HL-60/S4 treated with retinoic acid at 250 ng/mL for 4 days and 3 days (cell line): Measurements from ENCODE around the gene KRTAP5-2.

Experiments
- in situ Hi-C: fragments of 300-500 bp; cut with MboI; formaldehyde crosslinking; loops from 2 replicates; pipeline ENCODE4 v1.7.0; 2022; ENCODE audit warnings: low sequenced_read_pairs

KRTAP5-2 gene

DNA sequence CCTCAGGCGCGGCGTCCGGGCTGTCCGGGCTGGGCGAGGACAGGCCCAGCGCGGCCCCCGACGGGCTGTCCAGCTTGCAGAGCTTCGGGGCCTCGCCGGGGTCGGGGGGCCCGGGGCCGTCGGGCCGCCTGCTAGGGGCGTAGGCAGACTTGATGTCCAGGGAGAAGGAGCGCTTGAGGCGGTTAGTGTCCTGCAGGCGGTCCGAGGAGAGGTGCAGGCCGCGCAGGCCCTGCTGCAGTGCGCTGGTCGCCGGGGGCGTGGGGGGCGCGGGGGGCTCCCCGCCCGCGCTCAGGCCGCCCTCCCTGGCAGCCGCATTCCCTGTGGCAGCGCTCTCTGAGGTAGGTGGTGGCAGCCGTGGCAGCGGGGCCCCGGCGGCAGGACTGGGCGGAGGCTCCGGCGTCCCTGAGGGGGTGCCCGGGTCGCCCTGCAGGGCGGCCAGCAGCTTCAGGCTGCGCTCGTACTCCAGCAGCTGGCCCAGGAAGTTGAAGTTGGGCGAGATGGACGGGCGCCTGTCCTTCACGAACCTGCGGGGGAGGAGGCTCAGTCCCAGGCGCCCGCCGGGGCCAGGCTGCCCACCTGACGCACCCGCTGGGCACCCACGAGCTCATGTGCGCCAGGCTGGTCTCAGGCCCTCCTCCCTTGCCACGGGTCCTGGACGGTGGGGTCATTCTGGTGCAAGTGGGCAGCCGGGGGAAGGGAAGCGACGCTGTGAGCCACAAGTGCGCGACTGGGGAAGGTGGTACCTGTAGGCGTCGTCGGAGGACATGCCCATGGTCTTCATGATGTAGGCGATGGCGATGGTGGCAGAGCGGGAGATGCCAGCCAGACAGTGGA is 40.8 kb downstream of the KRTAP5-2 start:
- in situ Hi-C loops, result no loop called here

DNA sequence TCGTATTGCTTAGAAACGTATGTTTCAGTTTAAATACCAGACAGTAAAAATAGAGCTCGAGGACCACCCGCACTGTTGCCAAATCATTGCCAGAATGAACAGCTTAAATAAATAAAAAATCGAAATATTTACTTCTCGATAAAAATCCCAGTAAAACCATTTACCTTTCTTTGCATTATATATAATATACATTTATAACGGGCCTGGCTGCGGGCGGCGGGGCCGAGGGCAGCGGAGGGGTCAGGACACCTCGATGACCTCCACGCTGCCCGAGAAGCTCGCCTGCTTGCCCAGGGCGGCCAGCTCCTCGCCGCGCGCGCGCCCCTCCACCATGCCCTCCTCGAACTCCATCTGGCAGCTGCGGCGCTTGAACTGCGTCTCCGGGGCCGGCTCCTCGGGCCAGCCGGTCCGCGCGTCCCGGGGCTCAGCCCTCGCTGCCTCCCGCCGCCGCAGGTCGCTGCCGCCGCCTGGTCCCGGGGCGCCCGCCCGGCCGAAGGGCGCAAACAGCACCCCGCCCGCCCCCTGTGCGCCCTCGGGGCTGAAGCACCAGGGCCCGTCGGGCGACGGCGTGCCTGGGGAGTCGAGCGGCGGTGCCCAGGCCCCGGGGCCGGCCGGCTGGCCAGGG is 41.7 kb downstream of the KRTAP5-2 start:
- in situ Hi-C loops, result no loop called here

DNA sequence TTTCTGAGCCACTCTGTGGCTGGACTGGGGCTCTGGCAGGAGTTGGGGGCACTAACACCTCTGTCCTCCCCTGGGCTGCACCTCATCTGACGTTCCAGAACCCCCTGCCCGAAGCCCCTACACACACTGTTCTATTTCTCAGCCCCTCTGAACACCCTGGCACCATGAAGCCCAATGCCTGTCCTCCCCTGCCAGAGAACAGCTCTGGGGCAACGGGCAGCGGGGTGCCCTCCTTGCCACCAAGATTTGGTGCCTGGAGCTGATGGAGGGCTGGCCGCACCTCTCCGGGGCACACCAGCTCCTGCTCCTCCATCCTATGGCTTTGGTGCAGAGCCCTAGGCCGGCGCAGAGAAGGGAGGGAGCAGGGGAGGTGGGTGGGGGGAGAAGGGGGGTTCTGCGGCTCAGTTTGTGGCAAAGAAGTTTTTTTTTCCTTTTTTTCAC is 42.4 kb downstream of the KRTAP5-2 start:
- in situ Hi-C loops, result no loop called here

DNA sequence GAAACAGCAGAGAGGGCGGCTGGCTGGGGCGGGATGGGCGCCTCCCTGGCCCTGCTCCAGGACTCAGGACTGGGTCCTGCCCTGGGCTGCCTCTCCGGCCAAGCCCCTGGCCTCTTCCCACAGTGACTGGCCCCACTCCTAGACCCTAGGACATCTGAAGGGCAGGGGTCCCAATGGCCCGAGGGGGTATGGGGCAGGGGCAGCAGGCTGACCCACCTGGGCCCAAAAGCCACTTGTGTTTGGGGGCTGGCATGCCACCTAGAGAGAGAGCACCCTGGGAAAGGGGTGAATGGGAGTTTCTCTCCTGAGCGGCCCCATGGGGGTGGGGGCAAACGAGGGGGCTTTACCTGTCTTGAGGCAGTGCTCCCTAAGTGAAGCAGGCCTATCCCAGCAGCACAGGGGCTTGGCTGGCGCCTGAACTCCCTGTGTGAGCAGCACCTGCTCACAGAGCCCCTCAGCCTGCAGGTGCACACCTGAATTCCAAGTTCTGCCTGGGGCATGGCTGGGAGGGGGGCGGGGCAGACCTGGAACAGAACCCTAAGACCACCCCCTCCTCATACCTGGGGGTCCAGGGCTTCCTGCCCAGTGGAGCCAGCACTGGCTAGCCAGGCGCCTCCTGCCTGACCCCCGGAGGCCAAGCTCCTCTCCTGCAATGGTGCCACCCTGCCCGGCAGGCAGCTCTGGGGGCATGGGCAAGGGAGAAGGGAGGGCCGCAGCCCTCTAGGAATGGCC is 42.9 kb downstream of the KRTAP5-2 start:
- in situ Hi-C loops, result no loop called here

DNA sequence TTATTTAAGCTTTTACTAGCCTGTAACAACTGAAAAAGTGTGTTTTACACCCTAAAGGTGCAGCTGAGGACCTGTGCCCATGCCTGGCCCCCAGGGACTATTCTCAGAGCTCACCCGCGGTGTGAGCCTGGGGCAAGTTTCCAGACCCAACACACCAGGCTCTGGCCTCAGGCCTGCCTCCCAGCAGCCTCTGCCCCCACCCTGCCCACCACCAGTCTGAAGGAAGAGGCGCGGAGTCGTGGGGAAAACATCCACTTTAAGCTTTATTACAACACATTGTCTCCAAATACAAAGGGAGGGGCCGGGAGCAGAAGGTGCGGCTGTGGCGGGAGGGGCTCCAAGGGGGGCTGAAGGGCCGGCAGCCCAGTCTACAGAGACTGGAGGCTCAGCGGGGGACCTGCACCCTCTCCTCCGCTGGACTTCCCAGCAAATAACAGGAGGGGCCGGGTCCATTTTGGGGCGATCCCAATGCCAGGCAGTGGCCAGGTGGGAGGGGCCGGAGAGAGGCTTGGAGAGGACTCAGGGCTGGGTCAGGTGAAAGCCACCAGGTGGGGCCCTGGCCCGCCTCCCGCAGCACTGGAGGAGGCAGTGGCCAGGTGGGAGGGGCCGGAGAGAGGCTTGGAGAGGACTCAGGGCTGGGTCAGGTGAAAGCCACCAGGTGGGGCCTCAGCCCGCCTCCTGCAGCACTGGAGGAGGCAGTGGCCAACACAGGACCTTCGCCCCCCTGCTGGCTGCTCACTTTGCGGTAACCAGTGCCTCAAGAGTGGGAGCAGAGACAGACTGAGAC is 44.1 kb downstream of the KRTAP5-2 start:
- in situ Hi-C loops, result no loop called here

DNA sequence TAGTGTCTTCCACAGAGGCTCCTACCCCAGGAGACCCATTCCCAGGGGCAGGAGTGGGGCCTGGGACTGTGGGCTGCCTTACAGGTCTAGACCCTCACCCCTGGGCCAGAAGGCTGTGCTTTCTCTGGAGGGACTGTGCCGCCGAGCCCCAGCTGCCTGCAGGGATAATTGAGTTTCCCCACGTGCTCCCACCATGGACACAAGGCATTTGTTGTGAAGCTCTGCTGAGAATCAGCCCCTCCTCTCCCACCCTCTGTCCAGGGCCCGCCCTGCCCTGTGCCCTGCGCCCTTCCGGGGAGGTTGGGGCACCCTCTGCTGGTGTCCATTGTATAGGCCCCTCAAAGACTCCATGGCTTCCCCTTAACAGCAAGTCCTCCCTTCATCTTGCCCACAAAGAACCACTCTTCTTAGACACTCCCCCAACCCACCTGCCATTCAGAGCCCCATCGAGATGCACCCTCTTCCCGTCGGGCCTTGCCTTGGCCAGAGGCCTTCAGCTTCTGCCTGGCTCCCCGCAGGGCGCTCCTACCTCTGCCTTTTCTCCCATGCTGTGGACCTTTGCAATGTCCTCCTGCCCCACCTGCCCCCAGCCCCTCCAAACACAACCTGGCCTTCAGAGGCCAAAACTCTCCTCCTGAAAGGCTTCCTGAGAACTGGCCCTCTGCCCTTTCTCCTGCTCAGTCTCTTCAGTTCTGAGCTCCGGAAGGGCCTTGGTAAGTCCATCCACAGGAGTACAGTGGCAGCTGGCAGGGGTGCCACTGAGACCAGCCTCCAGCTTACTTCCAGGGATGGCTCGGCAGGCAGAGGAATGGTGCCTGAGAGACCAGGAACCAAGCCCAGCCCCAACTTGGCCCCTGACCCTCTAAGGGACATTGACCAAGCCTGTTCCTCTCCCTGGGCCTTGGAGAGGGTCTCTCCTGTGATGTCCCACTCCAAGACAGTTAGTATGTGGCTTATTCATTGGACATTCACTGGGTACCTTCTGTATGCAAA is 48.5 kb downstream of the KRTAP5-2 start:
- in situ Hi-C loops, result no loop called here

DNA sequence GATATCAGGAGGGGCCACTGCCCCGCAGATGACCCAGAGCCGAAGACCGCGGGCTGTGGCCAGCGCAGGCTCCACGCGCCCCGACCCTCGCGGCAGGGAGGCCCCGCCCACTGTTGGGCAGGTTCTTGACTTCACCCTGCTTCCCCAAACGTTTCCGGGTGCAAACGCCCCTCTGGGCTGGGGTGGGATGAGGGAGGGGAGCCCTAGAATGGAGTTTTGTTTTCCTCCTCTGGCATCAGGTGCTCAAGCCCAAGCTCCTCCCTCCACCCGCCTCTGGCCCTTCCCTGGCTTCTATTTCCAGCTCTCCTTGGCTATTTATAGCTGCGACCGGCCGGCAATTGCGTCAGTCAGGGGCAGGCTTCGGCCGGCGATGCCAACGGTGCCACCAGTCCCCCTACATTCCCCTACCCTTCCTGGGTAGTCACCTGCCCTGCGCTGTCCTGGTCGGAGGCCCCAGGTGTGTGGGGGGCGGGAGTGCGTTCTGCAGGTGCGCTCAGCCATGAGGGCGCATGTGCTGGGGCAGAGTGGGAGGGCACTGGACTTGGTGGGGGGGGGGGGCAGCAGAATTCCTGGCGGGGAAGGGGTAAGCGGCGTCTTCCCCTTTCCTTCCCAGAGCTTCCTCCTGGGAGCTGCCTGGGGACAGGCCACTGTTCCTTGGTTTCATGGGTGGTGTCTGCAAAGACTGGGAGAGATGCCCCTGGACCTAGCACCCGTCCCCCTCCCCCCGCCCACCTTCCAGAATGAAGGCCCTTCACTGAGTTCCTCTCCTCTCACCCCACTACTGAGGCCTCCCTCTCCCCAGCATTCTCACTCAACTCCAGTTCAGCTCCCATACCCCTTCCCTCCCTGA is 49.6 kb downstream of the KRTAP5-2 start:
- in situ Hi-C loops, result no loop called here

DNA sequence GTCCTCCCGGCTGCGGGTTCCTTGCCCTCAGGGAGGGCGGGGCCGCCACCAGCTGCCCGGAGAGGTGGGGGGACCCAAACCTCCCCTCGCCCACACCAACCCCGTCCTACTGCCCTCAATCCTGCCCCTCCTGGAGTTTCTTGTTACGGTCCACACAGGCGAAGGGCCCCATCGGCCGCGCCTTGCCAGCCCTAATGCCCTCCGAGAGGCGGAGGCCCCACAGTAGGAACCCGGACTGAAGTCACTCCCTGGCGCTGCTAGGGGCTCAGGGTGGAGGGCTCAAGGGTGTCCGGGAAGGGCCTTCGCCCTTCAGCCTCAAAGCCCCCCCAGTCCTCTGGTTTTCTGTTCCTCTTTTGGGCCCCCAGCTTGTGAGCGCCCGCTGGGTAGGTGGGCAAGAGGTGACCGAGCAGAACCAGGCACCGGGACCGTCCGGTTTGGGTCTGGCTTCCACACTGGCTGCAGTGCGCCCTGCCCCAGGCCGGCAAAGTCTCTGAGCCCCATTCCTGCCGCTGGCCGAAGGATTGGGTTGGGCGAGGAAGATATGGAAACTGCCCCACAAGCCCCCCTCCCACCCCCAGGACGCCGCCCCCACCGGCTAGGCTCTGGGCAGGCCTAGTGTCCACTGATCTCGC is 50.5 kb downstream of the KRTAP5-2 start:
- in situ Hi-C loops, result no loop called here
